BJ (cell line): Measurements from ENCODE around the gene RAB40C. TPM values are rescaled to one million over a fixed set of nuclear protein-coding genes. Genes with fewer than 3 reads are reported as not detected.

ENCODE experiments used
- CTCF ChIA-PET: fragments of 350-600 bp; formaldehyde crosslinking; extraction: SDS; loops from one replicate; lab custom pipeline; 2021; ENCODE audit warnings: antibody characterized with exemption, inconsistent platforms; lab: Yijun Ruan, JAX
- POLR2A ChIA-PET: fragments of 300-600 bp; sonication (Branson Sonifier 250); formaldehyde crosslinking; extraction: SDS; loops from one replicate; lab custom pipeline; 2021; ENCODE audit warnings: antibody characterized with exemption; lab: Charles Lee
- DNase-seq: peaks from one replicate; pipeline ENCODE4 v3.0.0-alpha.2; 2011; ENCODE audit warnings: low read depth
- H3K27me3 ChIP-seq: 2 replicates; pipeline ENCODE4 v1.6.0; 2011; ENCODE audit warnings: low read length; ENCODE audit not compliant: control insufficient read depth, insufficient read depth
- H3K36me3 ChIP-seq: 2 replicates; pipeline ENCODE4 v1.5.1; 2011; ENCODE audit warnings: low read length; ENCODE audit not compliant: control insufficient read depth, insufficient read depth
- H3K4me3 ChIP-seq: 2 replicates; pipeline ENCODE4 v1.5.1; 2011; ENCODE audit warnings: low read depth, mild to moderate bottlenecking, control low read depth, low read length
- polyA plus RNA-seq: library from polyadenylated mRNA; depleted of rRNA; stranded (reverse); fragments of >200 nt; gene quantifications from 2 replicates; pipeline ENCODE4 v1.2.3, GENCODE V29; 2011
- TF ChIP-seq, protein P1 (sequence below): IDR thresholded peaks from 2 replicates; pipeline ENCODE4 v1.5.1; 2011; ENCODE audit warnings: low read depth, mild to moderate bottlenecking, control low read depth, inconsistent platforms, low read length, moderate library complexity; ENCODE audit not compliant: insufficient read depth

RAB40C gene
- polyA plus RNA-seq, 1 experiment: 7.6 TPM

DNA sequence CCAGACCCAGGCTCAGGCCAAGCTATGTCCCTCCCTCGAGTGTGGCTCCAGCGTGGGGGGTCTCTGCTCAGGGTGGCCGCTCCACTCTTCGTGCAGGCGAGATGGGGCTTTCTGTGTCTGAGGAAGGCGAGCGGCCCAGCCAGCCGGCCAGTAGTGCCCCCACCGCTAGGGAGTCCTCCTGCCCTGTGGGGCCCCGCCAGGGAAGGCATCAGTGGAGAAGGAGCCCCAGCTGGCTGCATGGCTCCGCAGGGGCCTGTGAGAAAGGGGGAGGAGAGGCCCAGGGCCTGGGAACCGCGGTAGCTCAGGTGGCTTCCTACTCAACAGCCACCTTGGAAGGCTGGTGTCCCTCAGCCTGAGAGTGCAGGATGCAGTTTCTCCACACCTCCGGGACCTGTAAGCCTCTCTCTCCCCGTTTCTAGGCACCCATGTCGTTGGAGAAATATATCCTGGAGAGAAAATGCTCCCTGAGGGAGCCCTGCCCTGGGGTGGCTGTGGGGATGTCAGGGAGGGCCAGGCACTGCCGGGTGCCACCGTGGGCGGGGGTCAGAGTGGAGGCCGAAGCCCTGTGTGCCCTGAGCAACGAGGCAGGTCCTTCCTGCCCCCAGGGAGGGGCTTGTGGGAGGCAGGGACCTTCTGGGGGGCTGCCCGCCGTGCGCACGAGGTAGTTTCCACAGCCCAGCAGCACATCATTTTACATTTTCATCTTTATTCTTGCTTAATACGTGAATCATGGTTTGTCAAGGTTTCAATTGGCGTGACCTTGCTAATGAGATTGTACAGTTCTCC lies 16.8 kb upstream of the RAB40C start:
- TF ChIP-seq, protein P1, sequence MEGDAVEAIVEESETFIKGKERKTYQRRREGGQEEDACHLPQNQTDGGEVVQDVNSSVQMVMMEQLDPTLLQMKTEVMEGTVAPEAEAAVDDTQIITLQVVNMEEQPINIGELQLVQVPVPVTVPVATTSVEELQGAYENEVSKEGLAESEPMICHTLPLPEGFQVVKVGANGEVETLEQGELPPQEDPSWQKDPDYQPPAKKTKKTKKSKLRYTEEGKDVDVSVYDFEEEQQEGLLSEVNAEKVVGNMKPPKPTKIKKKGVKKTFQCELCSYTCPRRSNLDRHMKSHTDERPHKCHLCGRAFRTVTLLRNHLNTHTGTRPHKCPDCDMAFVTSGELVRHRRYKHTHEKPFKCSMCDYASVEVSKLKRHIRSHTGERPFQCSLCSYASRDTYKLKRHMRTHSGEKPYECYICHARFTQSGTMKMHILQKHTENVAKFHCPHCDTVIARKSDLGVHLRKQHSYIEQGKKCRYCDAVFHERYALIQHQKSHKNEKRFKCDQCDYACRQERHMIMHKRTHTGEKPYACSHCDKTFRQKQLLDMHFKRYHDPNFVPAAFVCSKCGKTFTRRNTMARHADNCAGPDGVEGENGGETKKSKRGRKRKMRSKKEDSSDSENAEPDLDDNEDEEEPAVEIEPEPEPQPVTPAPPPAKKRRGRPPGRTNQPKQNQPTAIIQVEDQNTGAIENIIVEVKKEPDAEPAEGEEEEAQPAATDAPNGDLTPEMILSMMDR: no peak
- H3K27me3 ChIP-seq: no peaks in the 10 kb centered on the region
- H3K36me3 ChIP-seq: peaks cover 20% of the 10 kb centered on the region
- CTCF ChIA-PET: no interaction called here
- POLR2A ChIA-PET: no interaction called here
- no peak overlapping the region for H3K4me3 ChIP-seq
- no peak for DNase-seq

DNA sequence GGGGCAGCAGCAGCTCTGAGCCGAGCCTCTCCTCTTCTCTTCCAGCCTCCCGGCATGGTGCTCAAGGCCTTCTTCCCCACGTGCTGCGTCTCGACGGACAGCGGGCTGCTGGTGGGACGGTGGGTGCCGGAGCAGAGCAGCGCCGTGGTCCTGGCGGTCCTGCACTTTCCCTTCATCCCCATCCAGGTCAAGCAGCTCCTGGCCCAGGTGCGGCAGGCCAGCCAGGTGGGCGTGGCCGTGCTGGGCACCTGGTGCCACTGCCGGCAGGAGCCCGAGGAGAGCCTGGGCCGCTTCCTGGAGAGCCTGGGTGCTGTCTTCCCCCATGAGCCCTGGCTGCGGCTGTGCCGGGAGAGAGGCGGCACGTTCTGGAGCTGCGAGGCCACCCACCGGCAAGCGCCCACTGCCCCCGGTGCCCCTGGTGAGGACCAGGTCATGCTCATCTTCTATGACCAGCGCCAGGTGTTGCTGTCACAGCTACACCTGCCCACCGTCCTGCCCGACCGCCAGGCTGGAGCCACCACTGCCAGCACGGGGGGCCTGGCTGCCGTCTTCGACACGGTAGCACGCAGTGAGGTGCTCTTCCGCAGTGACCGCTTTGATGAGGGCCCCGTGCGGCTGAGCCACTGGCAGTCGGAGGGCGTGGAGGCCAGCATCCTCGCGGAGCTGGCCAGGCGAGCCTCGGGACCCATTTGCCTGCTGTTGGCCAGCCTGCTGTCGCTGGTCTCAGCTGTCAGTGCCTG lies 15.7 kb upstream of the RAB40C start:
- Histone ChIP-seq H3K27me3 (no peaks in the 10 kb centered on the region), H3K4me3 (no peak overlapping the region), H3K36me3 (peaks cover 20% of the 10 kb centered on the region)
- ChIA-PET CTCF (no interaction called here), POLR2A (no interaction called here)
- TF ChIP-seq, protein P1: no peak
- DNase-seq: no peak

- ChIA-PET POLR2A (no interaction called here), CTCF (no interaction called here)
- no peak for DNase-seq
- TF ChIP-seq, protein P1: no peak
- H3K36me3 ChIP-seq: peaks cover 20% of the 10 kb centered on the region
- no peaks in the 10 kb centered on the region for H3K27me3 ChIP-seq
- H3K4me3 ChIP-seq: no peak overlapping the region
Observed at GRCh38 chr16:575354-576196, 14.3 kb upstream of the RAB40C start.

GRCh38 chr16:576197-576822 lies 13.6 kb upstream of the RAB40C start:
- TF ChIP-seq, protein P1: no peak
- ChIA-PET CTCF (no interaction called here), POLR2A (no interaction called here)
- no peak for DNase-seq
- peaks cover 20% of the 10 kb centered on the region for H3K36me3 ChIP-seq
- no peaks in the 10 kb centered on the region for H3K27me3 ChIP-seq
- H3K4me3 ChIP-seq: no peak overlapping the region

- no peak for DNase-seq
- Histone ChIP-seq H3K36me3 (peaks cover 20% of the 10 kb centered on the region), H3K4me3 (no peak overlapping the region), H3K27me3 (no peaks in the 10 kb centered on the region)
- ChIA-PET CTCF (interaction anchor here (0.7 kb wide), 1 partner anchor 11 kb away, joined by 3 read pairs; no protein-coding TSS in a partner anchor), POLR2A (no interaction called here)
- TF ChIP-seq, protein P1: 0 out of 2 replicates have a peak, but pooled peaks have one; percentile 4
Observed at GRCh38 chr16:576823-577201, 13.1 kb upstream of the RAB40C start.
